Measurements from ENCODE around the gene LRIG1.

Gene LRIG1

GRCh38 chr3:66467996-66468735 lies 32.7 kb downstream of the LRIG1 start:
- DNase-seq (ENCODE audit: low read depth, low spot score): peak; percentile 50
- no peak overlapping the region for H3K4me3 ChIP-seq (ENCODE audit: low read depth, low read length)
- no peak for TF ChIP-seq CTCF (IDR thresholded peaks at IDR 0.05; ENCODE audit: low read depth, low read length)
- in situ Hi-C loops (cut with HindIII; ENCODE audit: low sequenced_read_pairs): no loop called here

- no peak for TF ChIP-seq CTCF (IDR thresholded peaks at IDR 0.05; ENCODE audit: low read depth, low read length)
- H3K4me3 ChIP-seq (ENCODE audit: low read depth, low read length): no peak overlapping the region
- no peak for DNase-seq (ENCODE audit: low read depth, low spot score)
Measured at GRCh38 chr3:66466606-66467270, 34.1 kb downstream of the LRIG1 start.

GRCh38 chr3:66465587-66465986 lies 35.2 kb downstream of the LRIG1 start:
- in situ Hi-C loops (cut with HindIII; ENCODE audit: low sequenced_read_pairs): no loop called here
- no peak for DNase-seq (ENCODE audit: low read depth, low spot score)
- no peak for TF ChIP-seq CTCF (IDR thresholded peaks at IDR 0.05; ENCODE audit: low read depth, low read length)
- no peak overlapping the region for H3K4me3 ChIP-seq (ENCODE audit: low read depth, low read length)

More at GRCh38 chr3:66466606-66467270, 34.1 kb downstream of the LRIG1 start:
- in situ Hi-C loops (cut with HindIII; ENCODE audit: low sequenced_read_pairs): no loop called here

GRCh38 chr3:66465034-66465433 lies 35.8 kb downstream of the LRIG1 start:
- no peak for TF ChIP-seq CTCF (IDR thresholded peaks at IDR 0.05; ENCODE audit: low read depth, low read length)
- DNase-seq (ENCODE audit: low read depth, low spot score): no peak
- in situ Hi-C loops (cut with HindIII; ENCODE audit: low sequenced_read_pairs): no loop called here
- no peak overlapping the region for H3K4me3 ChIP-seq (ENCODE audit: low read depth, low read length)

GRCh38 chr3:66464512-66464894 lies 36.3 kb downstream of the LRIG1 start:
- no peak overlapping the region for H3K4me3 ChIP-seq (ENCODE audit: low read depth, low read length)
- in situ Hi-C loops (cut with HindIII; ENCODE audit: low sequenced_read_pairs): no loop called here
- DNase-seq (ENCODE audit: low read depth, low spot score): no peak
- TF ChIP-seq CTCF (IDR thresholded peaks at IDR 0.05; ENCODE audit: low read depth, low read length): no peak

- H3K4me3 ChIP-seq (ENCODE audit: low read depth, low read length): no peak overlapping the region
- in situ Hi-C loops (cut with HindIII; ENCODE audit: low sequenced_read_pairs): no loop called here
- DNase-seq (ENCODE audit: low read depth, low spot score): no peak
- no peak for TF ChIP-seq CTCF (IDR thresholded peaks at IDR 0.05; ENCODE audit: low read depth, low read length)
Measured at GRCh38 chr3:66463730-66464511, 36.9 kb downstream of the LRIG1 start.

Data from astrocyte of the spinal cord (primary cell).